Astrocyte of the hippocampus (primary cell): ENCODE measurements around the gene PER2.
"Not testable (repeated sequence)": the region's sequence is repeated elsewhere in the genome, so short reads cannot be mapped to it uniquely, and the experiment has no call there.

ENCODE experiments used
- DNase-seq: peaks from one replicate; pipeline ENCODE4 v3.0.0; 2011; ENCODE audit warnings: low read depth, low spot score

The PER2 gene

DNA sequence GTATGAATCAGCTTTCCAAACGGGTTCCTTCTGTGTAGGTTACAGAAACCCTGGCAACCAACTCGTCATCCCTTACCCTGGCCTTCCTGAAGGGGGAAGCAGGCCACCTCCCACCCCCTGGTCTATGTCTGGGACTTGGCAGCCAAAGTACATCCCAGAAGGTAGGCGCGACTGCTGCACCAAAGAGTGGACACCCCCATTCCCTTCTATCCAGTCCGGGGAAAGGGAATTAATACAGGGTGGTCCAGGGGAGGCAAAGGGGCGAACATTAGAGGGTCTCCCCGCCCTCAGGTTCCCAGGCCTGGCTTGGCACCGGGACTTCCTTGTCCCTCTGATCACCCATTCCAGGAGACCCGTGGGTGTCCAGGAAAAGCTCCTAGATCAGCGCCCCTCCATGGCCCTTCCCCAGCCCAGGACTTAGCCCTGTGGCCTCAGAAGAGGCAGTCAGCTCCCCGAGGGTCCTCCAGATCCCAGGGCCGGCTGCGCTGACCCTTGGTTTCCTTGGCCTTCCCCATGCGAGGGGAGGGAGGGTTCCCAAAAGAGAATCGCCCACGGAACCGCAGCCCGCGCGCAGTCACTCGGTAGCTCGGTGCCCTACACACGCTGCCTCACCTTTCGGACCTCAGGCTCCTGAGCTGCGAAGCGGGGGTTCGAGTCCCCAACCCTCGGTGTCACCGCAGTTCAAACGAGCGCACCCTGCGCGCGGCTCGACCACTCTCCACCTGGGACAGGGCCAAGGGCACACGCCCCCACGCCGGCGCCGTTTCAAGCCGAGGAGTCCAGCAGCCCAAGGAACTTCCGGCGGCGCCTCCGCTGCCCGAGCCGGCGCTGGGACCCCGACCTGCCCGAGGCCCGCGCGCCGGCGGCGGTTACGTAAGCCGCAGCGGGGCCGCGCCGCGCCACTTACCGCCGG is at the start of gene PER2:
Gene PER2, minus strand, starts transcription at position 874 of the 913 bp plus-strand sequence. CDS start 10,674 bp downstream, outside the sequence.
- DNase-seq, result peak; percentile 89

DNA sequence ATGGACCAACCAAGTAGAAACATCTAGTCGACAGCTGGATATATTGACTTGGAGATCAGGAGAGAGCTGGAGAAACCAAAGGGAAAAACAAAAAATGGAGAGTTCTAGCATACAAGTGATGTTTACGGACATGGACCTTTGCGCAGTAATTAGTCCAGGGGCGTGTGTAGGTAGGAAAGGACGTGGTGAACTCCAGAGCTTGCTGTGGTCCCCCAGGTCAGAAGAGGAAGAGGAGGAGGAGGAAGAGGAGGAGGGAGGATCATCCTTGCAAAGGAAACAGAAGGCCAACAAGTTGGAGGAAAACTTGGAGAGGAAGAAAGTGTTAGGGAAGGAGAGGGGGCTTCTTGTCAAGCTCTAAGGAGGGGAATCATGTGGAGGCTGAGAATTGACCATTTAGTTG is 49.4 kb upstream of the PER2 start:
- no peak for DNase-seq

- DNase-seq, result no peak
These were observed 48.5 kb upstream of the PER2 start for GRCh38 chr2:238336793-238337444.

DNA sequence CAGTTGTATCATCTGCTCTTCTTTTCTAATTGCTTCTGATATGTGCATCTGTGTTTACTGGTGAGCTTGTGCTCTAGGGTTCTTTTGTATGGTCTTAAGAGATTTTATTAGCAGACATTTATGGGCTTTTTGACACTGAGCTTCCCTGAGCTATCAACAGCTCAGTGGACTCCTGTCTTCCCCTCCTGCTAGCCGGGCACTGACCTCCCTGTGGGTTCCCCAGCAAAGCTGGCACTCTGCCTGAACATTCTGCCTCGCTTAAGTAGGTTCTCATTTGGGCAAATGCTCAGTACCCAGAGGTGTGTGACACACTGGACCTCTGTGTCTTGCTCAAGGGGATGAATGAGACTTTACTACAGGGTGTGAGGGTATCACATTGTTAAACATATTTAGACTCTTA is 47.7 kb upstream of the PER2 start:
- peak; percentile 64 for DNase-seq

DNA sequence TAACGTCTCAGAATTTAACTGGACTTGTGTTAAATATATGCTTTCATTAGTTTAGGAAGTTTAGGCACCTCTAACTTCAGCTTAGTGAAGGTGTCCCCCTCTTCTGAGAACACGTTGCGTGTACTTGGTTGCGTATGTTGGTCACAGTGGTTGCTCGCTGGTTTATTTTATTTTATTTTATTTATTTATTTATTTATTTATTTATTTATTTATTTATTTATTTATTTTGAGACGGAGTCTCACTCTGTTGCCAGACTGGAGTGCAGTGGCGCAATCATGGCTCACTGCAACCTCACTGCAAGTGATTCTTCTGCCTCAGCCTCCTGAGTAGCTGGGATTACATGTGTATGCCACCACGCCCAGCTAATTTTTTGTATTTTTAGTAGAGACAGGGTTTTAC is 47.2 kb upstream of the PER2 start:
- DNase-seq, result not testable (repeated sequence)

DNA sequence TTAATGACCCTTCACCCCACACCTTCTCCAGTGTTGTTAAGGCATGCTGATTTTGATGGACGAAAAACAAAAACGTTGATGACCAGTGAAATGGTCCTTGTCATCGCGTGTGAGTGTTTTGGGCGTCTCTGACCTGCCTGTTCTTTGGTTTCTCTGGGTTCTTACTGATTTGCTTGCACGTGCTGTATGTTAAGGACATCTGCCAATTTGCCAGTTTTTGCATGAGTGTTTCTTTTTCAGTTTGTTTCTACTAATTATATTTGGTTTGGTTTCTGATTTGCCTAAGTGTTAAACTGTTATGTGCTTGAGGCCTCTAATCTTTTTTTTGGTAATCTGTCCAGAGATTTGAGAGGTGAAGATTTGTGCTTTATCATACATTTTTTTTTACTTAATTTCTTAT is 46.5 kb upstream of the PER2 start:
- DNase-seq, result no peak

GRCh38 chr2:238331916-238332315 is 43.5 kb upstream of the PER2 start:
- no peak for DNase-seq

- no peak for DNase-seq
These were observed 42.0 kb upstream of the PER2 start for GRCh38 chr2:238330391-238330790.

- no peak for DNase-seq
These were observed 39.3 kb upstream of the PER2 start for GRCh38 chr2:238327751-238328150.

DNA sequence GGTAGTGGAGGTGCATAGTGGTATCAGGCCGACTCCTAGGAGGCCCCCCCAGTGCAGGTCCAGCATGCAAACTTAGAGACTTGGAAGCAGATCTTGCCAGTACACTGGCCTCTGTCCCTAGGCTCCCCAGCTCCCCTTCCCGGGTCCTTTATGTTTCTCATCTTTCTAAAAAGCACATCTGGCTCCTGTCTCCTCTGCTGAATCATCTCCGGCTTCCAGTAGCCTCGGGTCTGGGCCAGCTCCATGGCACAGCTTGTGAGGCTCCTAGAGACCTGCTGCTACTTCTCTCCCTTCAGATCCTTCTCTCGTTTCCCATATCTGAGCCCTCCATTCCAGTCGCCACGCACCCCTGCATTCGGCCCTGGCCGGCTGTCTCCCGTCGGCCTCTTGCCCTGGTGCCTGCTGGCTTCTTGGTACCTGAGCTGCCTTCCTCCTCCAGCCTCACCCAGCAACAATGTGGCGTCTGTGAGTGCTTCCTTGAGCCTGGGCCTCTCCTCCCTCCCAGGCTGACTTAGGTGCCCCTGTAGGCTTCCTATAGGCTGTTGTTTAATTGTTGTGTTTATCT is 38.5 kb upstream of the PER2 start:
- DNase-seq, result no peak

DNA sequence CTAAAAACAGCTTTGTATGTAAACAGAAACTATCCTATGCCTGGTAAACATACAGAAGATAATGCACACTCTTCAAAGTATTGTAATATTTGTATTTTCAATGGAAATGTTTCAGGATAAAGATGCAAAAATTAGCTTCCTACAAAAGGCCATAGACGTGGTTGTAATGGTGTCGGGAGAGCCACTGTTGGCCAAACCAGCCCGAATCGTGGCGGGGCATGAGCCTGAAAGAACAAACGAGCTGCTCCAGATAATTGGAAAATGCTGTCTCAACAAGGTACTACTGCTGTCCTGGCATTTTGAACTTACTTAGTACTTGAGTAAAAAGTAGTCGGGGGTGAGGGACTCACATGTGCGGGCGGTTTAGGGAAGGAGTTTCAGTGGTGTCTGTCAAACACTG is 37.3 kb upstream of the PER2 start:
- no peak for DNase-seq

DNA sequence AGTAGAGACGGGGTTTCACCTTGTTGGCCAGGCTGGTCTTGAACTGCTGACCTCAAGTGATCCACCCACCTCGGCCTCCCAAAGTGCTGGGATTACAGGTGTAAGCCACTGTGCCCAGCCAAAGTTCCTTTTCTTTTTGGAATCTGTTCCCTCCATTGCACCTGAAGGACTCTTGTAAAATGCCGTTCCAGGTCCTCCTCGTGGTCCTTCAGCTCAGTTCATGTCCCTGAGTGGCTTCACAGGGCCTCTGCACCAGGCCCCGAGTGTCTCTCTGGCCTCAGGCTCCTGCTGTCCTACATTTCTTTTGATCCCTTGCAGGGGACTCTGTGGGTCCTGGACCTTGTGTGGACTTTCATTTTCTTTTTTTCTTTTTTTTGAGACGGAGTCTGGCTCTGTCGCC is 35.8 kb upstream of the PER2 start:
- DNase-seq, result not testable (repeated sequence)

- no peak for DNase-seq
These were observed 33.6 kb upstream of the PER2 start for GRCh38 chr2:238322001-238322411.

DNA sequence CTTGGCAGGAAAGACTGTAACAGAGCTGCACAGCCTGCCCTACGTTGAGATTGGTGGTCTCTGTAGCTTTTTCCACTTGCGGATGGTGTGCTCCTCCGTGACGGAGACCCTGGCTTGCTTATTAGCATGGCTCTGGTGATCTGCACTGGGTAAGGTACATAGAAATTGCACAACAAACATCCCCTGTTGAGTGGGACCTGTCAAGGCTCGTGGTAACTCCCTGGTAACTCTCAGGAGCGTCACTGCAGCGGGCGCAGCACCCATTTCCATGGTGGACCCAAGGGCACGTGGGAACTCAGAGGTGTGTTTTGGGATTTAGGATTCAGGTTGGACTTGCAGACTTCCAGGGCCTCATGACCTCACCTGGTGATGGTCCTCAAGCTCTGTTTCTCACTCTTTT is 33.1 kb upstream of the PER2 start:
- no peak for DNase-seq

DNA sequence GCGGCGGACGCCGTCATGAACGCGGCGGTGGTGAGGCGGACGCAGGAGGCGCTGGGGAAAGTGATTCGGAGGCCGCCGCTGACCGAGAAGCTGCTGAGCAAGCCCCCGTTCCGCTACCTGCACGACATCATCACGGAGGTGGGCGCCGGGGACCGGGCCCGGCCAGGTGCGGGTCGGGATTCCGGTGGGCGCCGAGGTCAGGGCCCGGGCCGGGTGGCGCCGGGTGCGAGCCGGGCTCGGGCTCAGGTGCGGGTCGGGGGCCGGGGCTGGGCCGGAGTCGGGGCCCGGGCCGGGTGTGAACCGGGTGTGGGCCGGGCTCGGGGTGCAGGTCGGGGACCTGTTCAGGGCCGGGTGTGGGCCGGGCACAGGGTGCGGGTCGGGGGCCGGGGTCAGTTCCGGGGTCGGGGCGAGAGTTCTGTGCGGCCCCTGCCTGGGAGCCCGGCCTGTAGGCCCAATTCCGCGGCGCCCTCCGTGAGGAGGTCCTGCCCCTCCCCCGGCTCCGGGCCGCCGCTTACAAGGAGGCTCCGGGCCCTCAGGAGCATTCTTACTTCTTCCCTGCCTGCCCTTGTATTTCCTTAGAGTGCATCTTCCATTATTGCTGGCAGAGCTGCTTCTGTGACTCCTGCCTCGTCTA is 32.4 kb upstream of the PER2 start:
- peak; percentile 36 for DNase-seq

DNA sequence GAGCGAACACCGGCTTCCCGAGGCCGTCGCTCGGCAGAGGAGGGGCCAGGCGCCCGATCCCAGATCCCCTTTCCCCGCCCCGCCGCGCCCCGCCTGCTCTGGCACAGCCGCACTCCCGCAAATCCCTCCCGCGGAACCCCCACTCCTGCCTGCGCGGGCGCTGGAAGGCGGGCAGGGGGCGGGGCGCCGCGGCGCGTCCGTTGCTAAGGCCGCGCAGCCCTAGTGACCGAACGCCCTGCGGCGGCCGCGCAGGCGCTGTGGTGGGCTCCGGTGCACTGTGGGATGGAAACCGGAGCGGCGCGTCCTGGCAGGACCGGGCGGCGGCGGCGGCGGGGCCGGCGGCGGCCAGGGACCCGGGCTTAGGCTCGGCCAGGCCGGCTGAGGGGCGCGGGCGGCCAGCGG is 31.8 kb upstream of the PER2 start, which contains the start of gene TRAF3IP1:
Gene TRAF3IP1, plus strand, starts transcription at position 273 of the 402 bp plus-strand sequence. CDS start 145 bp downstream, outside the sequence.
- DNase-seq, result peak; percentile 98

DNA sequence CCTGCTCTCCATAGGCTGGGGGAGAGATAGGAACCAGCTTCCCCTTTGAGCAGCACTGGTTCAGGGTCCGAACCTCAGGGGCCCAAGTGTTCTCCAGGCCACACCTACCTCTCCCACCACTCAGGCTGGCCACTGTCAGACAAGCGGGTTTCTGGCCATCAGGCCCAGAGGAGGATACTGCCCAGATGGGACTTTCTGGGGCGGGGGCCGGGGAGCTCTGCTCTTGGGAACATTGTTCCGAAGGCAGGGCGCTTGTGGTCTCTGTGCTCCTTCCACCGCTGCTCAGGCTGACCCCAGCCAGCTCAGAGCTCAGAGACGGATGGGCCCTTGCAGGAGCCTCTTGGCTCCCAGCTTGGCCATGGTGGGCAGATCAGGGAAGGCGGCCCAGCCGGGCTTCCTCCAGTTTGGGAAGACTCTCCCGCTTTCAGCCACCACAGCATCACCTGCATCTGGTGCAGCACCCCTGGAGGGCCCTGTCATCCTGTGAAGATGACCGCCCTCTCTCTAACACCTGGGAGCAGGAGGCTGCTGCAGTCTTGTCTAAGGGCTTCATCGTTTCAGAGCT is 26.7 kb upstream of the PER2 start:
- no peak for DNase-seq

DNA sequence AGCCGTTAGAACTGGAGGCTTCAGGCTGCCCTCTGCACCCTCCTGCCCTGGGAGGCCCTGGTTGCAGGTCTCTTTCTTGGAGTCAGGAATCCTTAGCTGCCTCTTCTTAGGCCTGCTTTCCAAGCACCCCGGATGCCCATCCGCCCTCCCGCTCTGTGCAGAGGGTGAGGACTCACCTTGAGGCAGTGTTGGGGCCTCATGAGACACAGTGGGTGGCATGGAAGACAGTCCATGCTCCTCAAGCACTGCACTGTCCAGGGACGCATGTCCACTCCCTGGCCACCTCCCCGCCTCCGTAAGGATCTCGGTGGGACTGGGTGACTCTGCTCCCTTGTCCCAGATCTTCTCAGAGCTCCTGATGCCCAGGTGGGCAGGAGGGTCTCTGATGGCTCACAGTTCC is 26.2 kb upstream of the PER2 start:
- no peak for DNase-seq

DNA sequence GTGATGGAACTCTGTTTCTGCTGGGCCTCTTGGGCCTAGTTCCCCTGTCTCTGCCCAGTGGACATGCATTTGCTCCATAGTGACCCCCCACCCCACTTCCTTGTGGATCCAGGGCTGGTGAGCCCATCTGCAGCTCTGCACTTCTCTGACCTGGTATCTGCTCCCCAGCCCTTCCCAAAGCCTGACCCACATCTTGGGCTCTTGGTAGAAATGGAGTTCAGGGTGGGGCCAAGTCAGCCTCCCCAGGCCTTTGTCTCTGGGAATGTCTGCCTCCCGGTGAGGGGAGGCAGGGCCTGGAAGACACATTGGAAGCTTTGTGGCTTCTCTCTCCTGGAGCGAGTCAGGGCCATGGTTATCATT is 25.6 kb upstream of the PER2 start:
- DNase-seq, result no peak

- DNase-seq, result no peak
These were observed 25.0 kb upstream of the PER2 start for GRCh38 chr2:238313289-238313990.

- not testable (repeated sequence) for DNase-seq
These were observed 22.3 kb upstream of the PER2 start for GRCh38 chr2:238310721-238311120.
